ENCODE results near the gene GNAZ.

Gene GNAZ

GRCh38 chr22:23079814-23080521 lies 9.6 kb downstream of the GNAZ start:
- no peaks in the 10 kb centered on the region for H3K27me3 ChIP-seq (ENCODE audit: control insufficient read depth in 3 of 3, insufficient read depth in 3 of 3, low read depth in 1 of 3, low read length in 3 of 3)
- no peak overlapping the region for H2BK12ac ChIP-seq (ENCODE audit: low read length)
- H2BK15ac ChIP-seq (ENCODE audit: low read length): no peak overlapping the region
- H3K9ac ChIP-seq (ENCODE audit: low read depth, low read length, poor library complexity): no peak overlapping the region
- peaks cover 0 to 3% of the 10 kb centered on the region in 2 donors for H3K4me1 ChIP-seq (ENCODE audit: control insufficient read depth in 2 of 2, insufficient read depth in 1 of 2, low read depth in 1 of 2, low read length in 2 of 2)
- H3K4ac ChIP-seq (ENCODE audit: low read length): no peak overlapping the region
- H3K4me3 ChIP-seq (ENCODE audit: low read length in 2 of 2): no peak overlapping the region
- H3K18ac ChIP-seq (ENCODE audit: low read length): peak overlapping the region; percentile 54
- H2AK5ac ChIP-seq (ENCODE audit: low read depth, low read length): no peak overlapping the region
- H3K36me3 ChIP-seq (replicated peaks in 1 of 2; ENCODE audit: control insufficient read depth in 2 of 2, insufficient read depth in 2 of 2, low read length in 2 of 2): peaks cover 0 to 1% of the 10 kb centered on the region in 2 donors
- H3K23ac ChIP-seq (ENCODE audit: low read depth, low read length, poor library complexity): peak overlapping the region; percentile 68
- DNase-seq (ENCODE audit: low spot score): no peak
- no CpG with 5 or more reads among the region's 9 CpGs for WGBS, 2 donors (ENCODE audit: extremely low coverage in 2 of 2, insufficient read length in 2 of 2, insufficient replicate concordance in 1 of 2)
- no peak overlapping the region for H2AFZ ChIP-seq (ENCODE audit: low read length)
- H3K9me3 ChIP-seq (replicated peaks in 1 of 2; ENCODE audit: control insufficient read depth in 2 of 2, insufficient read depth in 1 of 2, low read depth in 1 of 2, low read length in 2 of 2): peaks cover 8% of the 10 kb centered on the region in 2 donors
- H4K8ac ChIP-seq (ENCODE audit: low read depth, low read length): no peak overlapping the region
- H2BK120ac ChIP-seq (ENCODE audit: low read depth, low read length): no peak overlapping the region
- no peak overlapping the region for H3K27ac ChIP-seq (replicated peaks; ENCODE audit: low read length)
- no peak overlapping the region for H3K4me2 ChIP-seq (ENCODE audit: insufficient read depth, low read length, poor library complexity, severe bottlenecking)
- H4K91ac ChIP-seq (ENCODE audit: low read depth, low read length, poor library complexity): no peak overlapping the region
- no peak overlapping the region for H2BK5ac ChIP-seq (ENCODE audit: low read length)
- peaks cover 24% of the 10 kb centered on the region for H3K79me1 ChIP-seq (ENCODE audit: low read depth, low read length)
- H3K14ac ChIP-seq (ENCODE audit: low read length): peak overlapping the region; percentile 64

GRCh38 chr22:23080613-23081290 lies 10.4 kb downstream of the GNAZ start:
- WGBS, 2 donors (ENCODE audit: extremely low coverage in 2 of 2, insufficient read length in 2 of 2, insufficient replicate concordance in 1 of 2): no CpG with 5 or more reads among the region's 11 CpGs
- Histone ChIP-seq H2BK5ac (ENCODE audit: low read length) (no peak overlapping the region), H3K4ac (ENCODE audit: low read length) (no peak overlapping the region), H3K14ac (ENCODE audit: low read length) (no peak overlapping the region), H4K8ac (ENCODE audit: low read depth, low read length) (no peak overlapping the region), H3K18ac (ENCODE audit: low read length) (no peak overlapping the region), H3K27ac (replicated peaks; ENCODE audit: low read length) (no peak overlapping the region), H2BK15ac (ENCODE audit: low read length) (no peak overlapping the region), H3K27me3 (ENCODE audit: control insufficient read depth in 3 of 3, insufficient read depth in 3 of 3, low read depth in 1 of 3, low read length in 3 of 3) (no peaks in the 10 kb centered on the region), H2AFZ (ENCODE audit: low read length) (no peak overlapping the region), H3K9me3 (replicated peaks in 1 of 2; ENCODE audit: control insufficient read depth in 2 of 2, insufficient read depth in 1 of 2, low read depth in 1 of 2, low read length in 2 of 2) (peaks cover 6 to 8% of the 10 kb centered on the region in 2 donors), H3K79me1 (ENCODE audit: low read depth, low read length) (peaks cover 23% of the 10 kb centered on the region), H2BK120ac (ENCODE audit: low read depth, low read length) (no peak overlapping the region), H3K4me3 (ENCODE audit: low read length in 2 of 2) (no peak overlapping the region), H3K4me2 (ENCODE audit: insufficient read depth, low read length, poor library complexity, severe bottlenecking) (no peak overlapping the region), H3K9ac (ENCODE audit: low read depth, low read length, poor library complexity) (no peak overlapping the region), H3K4me1 (ENCODE audit: control insufficient read depth in 2 of 2, insufficient read depth in 1 of 2, low read depth in 1 of 2, low read length in 2 of 2) (peaks cover 0 to 6% of the 10 kb centered on the region in 2 donors), H2BK12ac (ENCODE audit: low read length) (no peak overlapping the region), H4K91ac (ENCODE audit: low read depth, low read length, poor library complexity) (no peak overlapping the region), H2AK5ac (ENCODE audit: low read depth, low read length) (no peak overlapping the region), H3K36me3 (replicated peaks in 1 of 2; ENCODE audit: control insufficient read depth in 2 of 2, insufficient read depth in 2 of 2, low read length in 2 of 2) (peaks cover 0 to 1% of the 10 kb centered on the region in 2 donors), H3K23ac (ENCODE audit: low read depth, low read length, poor library complexity) (no peak overlapping the region)
- DNase-seq (ENCODE audit: low spot score): no peak

- no CpG with 5 or more reads among the region's 5 CpGs for WGBS, 2 donors (ENCODE audit: extremely low coverage in 2 of 2, insufficient read length in 2 of 2, insufficient replicate concordance in 1 of 2)
- no peaks in the 10 kb centered on the region for H3K27me3 ChIP-seq (ENCODE audit: control insufficient read depth in 3 of 3, insufficient read depth in 3 of 3, low read depth in 1 of 3, low read length in 3 of 3)
- H3K23ac ChIP-seq (ENCODE audit: low read depth, low read length, poor library complexity): peak overlapping the region; percentile 77
- no peaks in the 10 kb centered on the region for H3K36me3 ChIP-seq (replicated peaks in 1 of 2; ENCODE audit: control insufficient read depth in 2 of 2, insufficient read depth in 2 of 2, low read length in 2 of 2)
- no peak overlapping the region for H4K8ac ChIP-seq (ENCODE audit: low read depth, low read length)
- DNase-seq (ENCODE audit: low spot score): no peak
- no peak overlapping the region for H2BK12ac ChIP-seq (ENCODE audit: low read length)
- H3K79me1 ChIP-seq (ENCODE audit: low read depth, low read length): peaks cover 17% of the 10 kb centered on the region
- H2BK120ac ChIP-seq (ENCODE audit: low read depth, low read length): no peak overlapping the region
- H3K9me3 ChIP-seq (replicated peaks in 1 of 2; ENCODE audit: control insufficient read depth in 2 of 2, insufficient read depth in 1 of 2, low read depth in 1 of 2, low read length in 2 of 2): peaks cover 0 to 3% of the 10 kb centered on the region in 2 donors
- no peak overlapping the region for H3K27ac ChIP-seq (replicated peaks; ENCODE audit: low read length)
- H3K4me1 ChIP-seq (ENCODE audit: control insufficient read depth in 2 of 2, insufficient read depth in 1 of 2, low read depth in 1 of 2, low read length in 2 of 2): peaks cover 0 to 9% of the 10 kb centered on the region in 2 donors
- H3K4me3 ChIP-seq (ENCODE audit: low read length in 2 of 2): no peak overlapping the region
- no peak overlapping the region for H4K91ac ChIP-seq (ENCODE audit: low read depth, low read length, poor library complexity)
- no peak overlapping the region for H2AK5ac ChIP-seq (ENCODE audit: low read depth, low read length)
- H3K4ac ChIP-seq (ENCODE audit: low read length): no peak overlapping the region
- H3K18ac ChIP-seq (ENCODE audit: low read length): no peak overlapping the region
- H3K4me2 ChIP-seq (ENCODE audit: insufficient read depth, low read length, poor library complexity, severe bottlenecking): no peak overlapping the region
- H2BK5ac ChIP-seq (ENCODE audit: low read length): no peak overlapping the region
- H3K14ac ChIP-seq (ENCODE audit: low read length): no peak overlapping the region
- no peak overlapping the region for H2AFZ ChIP-seq (ENCODE audit: low read length)
- H2BK15ac ChIP-seq (ENCODE audit: low read length): no peak overlapping the region
- H3K9ac ChIP-seq (ENCODE audit: low read depth, low read length, poor library complexity): no peak overlapping the region
Measured at GRCh38 chr22:23082534-23083314, 12.4 kb downstream of the GNAZ start.

All from neuronal stem cell (in vitro differentiated cells).